GM23248 (cell line): Measurements from ENCODE around the gene TROAP.

Experiments
- EZH2 ChIP-seq: fragments of 200-600 bp; sonication (generic); IDR thresholded peaks from 2 replicates; pipeline ENCODE4 v1.6.1; 2018; ENCODE audit warnings: antibody characterized with exemption, mild to moderate bottlenecking; ENCODE audit not compliant: insufficient read depth, poor library complexity, severe bottlenecking
- EZH2phosphoT487 ChIP-seq: fragments of 200-600 bp; sonication (generic); IDR thresholded peaks from 2 replicates; pipeline ENCODE4 v1.6.1; 2018; ENCODE audit warnings: antibody characterized with exemption, moderate library complexity, mild to moderate bottlenecking, low read depth; ENCODE audit not compliant: insufficient read depth

DNA sequence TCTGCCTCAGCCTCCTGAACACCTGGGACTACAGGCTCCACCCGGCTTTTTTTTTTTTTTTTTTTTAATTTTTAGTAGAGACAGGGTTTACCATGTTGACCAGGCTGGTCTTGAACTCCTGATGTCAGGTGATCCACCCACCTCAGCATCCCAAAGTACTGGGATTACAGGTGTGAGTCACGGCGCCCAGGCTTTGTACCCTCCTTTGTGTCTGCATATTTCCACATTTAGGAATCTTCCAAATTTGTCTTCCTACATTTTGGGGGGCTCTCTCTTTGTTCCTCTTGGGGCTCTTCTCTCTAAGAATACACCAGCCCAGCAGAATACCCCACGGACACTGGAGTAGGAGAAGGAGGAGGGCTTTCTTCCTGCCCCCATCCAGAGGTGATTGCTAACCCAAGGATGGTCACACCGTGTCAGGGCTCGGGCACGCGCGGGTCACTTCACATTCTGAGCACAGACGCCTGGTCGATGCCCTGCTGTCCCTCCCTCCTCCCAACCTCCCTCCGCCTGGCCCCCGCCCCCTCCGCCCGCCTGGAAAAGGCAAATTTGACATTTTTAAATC, 21.5 kb downstream of the TROAP start:
- TF ChIP-seq EZH2phosphoT487 (no peak), EZH2 (no peak)
